GM12891 (cell line): ENCODE data around the gene CHCHD6.
"Not testable (repeated sequence)": the region's sequence is repeated elsewhere in the genome, so short reads cannot be mapped to it uniquely, and the experiment has no call there.

ENCODE experiments used
- POLR2A ChIP-seq: IDR thresholded peaks from 2 replicates; pipeline ENCODE4 v1.6.1; 2011; ENCODE audit warnings: low read depth, low read length, control low read depth
- POU2F2 ChIP-seq: IDR thresholded peaks from 2 replicates; pipeline ENCODE4 v1.6.1; 2011; ENCODE audit warnings: low read depth, mild to moderate bottlenecking, control low read depth, low read length, moderate library complexity

DNA sequence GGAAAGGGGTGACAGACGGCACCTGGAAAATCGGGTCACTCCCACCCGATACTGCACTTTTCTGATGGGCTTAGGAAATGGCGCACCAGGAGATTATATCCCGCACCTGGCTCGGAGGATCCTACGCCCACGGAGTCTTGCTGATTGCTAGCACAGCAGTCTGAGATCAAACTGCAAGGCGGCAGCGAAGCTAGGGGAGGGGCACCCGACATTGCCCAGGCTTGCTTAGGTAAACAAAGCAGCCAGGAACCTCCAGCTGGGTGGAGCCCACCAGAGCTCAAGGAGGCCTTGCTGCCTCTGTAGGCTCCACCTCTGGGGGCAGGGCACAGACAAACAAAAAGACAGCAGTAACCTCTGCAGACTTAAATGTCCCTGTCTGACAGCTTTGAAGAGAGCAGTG is 97.3 kb downstream of the CHCHD6 start:
- TF ChIP-seq POLR2A, POU2F2: not testable (repeated sequence)
